ENCODE measurements around the gene BCL7C. TPM values are rescaled to one million over a fixed set of nuclear protein-coding genes. Genes with fewer than 3 reads are reported as not detected.

BCL7C gene
- total and polyA plus RNA-seq, 2 donors from 2014 or later, result 40.0 to 77.9 TPM

- H3K36me3 ChIP-seq (ENCODE audit: control insufficient read depth in 2 of 3, insufficient read depth in 3 of 3, low read length in 3 of 3), result no peaks in the 10 kb centered on the region
- H3K4me1 ChIP-seq (ENCODE audit: control insufficient read depth in 2 of 3, insufficient read depth in 2 of 3, low read depth in 1 of 3, low read length in 3 of 3), result peaks cover 0 to 11% (median 4%) of the 10 kb centered on the region in 3 donors
- no peak for TF ChIP-seq CTCF (IDR thresholded peaks at IDR 0.05; ENCODE audit: borderline replicate concordance, extremely low read depth, insufficient read depth)
- H3K9me3 ChIP-seq (ENCODE audit: control insufficient read depth in 2 of 3, insufficient read depth in 1 of 3, low read length in 3 of 3), result no peaks in the 10 kb centered on the region
- DNase-seq, result no peak
- no peak overlapping the region for H3K9ac ChIP-seq (ENCODE audit: low read length in 3 of 3)
- peak overlapping the region; percentile 43 to 76 for H3K27ac ChIP-seq (ENCODE audit: low read depth in 2 of 2, low read length in 2 of 2)
- intact Hi-C loops (cut with DNase I), result no loop called here
- no peak overlapping the region for H3K4me3 ChIP-seq (ENCODE audit: low read length in 3 of 3)
- H3K27me3 ChIP-seq (ENCODE audit: control insufficient read depth, insufficient read depth, low read length), result no peaks in the 10 kb centered on the region
- no peak for FAIRE-seq
Observed at GRCh38 chr16:30904114-30904780, 10.4 kb upstream of the BCL7C start.

DNA sequence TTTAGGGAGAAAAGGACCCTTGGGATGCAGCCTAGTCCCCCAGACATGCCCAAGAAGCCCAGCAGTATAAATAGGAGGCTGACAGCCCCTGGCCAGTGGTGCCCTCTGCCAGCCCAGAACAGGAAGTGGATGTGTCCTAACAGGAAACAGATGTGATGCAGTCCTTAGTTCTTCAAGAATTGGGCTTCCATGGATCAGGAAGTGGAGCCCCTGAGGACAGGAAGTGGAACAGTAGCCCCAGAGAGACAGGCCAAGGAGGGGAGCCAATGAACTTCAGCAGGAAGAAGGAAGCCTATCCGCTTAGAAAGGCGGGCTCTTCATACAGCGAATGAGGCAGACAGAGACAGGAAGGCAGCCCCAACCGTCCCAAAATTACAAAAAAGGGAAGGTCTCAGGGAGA lies 9.7 kb upstream of the BCL7C start:
- Histone ChIP-seq H3K4me1 (ENCODE audit: control insufficient read depth in 2 of 3, insufficient read depth in 2 of 3, low read depth in 1 of 3, low read length in 3 of 3) (peaks cover 0 to 11% (median 4%) of the 10 kb centered on the region in 3 donors), H3K9ac (ENCODE audit: low read length in 3 of 3) (no peak overlapping the region), H3K36me3 (ENCODE audit: control insufficient read depth in 2 of 3, insufficient read depth in 3 of 3, low read length in 3 of 3) (no peaks in the 10 kb centered on the region), H3K27me3 (ENCODE audit: control insufficient read depth, insufficient read depth, low read length) (no peaks in the 10 kb centered on the region), H3K27ac (ENCODE audit: low read depth in 2 of 2, low read length in 2 of 2) (peak overlapping the region; percentile 43 to 76), H3K9me3 (ENCODE audit: control insufficient read depth in 2 of 3, insufficient read depth in 1 of 3, low read length in 3 of 3) (no peaks in the 10 kb centered on the region), H3K4me3 (ENCODE audit: low read length in 3 of 3) (no peak overlapping the region)
- FAIRE-seq (no peak), DNase-seq (peak in 1 of 5 donors; percentile 60)
- no peak for TF ChIP-seq CTCF (IDR thresholded peaks at IDR 0.05; ENCODE audit: borderline replicate concordance, extremely low read depth, insufficient read depth)
- intact Hi-C loops (cut with DNase I), result no loop called here

DNA sequence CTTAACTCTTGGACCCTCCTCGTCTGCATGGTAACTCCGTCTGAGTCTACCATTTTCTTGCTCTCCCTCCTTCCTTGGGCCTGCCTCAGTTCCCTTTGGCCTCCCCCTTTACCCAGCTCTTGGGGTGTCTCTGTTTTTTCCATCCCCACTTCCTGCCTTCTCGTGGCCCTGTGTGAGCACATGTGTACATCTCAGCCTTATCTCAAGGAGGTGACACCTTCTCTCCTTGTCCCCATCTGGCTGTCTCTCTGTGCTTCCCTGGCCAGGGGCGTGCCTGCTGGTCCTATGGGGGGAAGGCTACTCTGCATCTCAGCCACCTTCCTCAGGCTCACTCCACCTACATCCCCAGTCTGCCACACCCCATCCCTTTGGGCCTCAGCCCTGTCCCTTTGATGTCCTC lies 9.1 kb upstream of the BCL7C start:
- intact Hi-C loops (cut with DNase I), result no loop called here
- FAIRE-seq, result no peak
- no peaks in the 10 kb centered on the region for H3K27me3 ChIP-seq (ENCODE audit: control insufficient read depth, insufficient read depth, low read length)

More for the DNA sequence above, 9.1 kb upstream of the BCL7C start:
- DNase-seq, result no peak
- TF ChIP-seq CTCF (IDR thresholded peaks at IDR 0.05; ENCODE audit: borderline replicate concordance, extremely low read depth, insufficient read depth), result no peak
- no peak overlapping the region for H3K4me3 ChIP-seq (ENCODE audit: low read length in 3 of 3)
- H3K9me3 ChIP-seq (ENCODE audit: control insufficient read depth in 2 of 3, insufficient read depth in 1 of 3, low read length in 3 of 3), result no peaks in the 10 kb centered on the region
- no peaks in the 10 kb centered on the region for H3K36me3 ChIP-seq (ENCODE audit: control insufficient read depth in 2 of 3, insufficient read depth in 3 of 3, low read length in 3 of 3)
- peaks cover 0 to 11% (median 4%) of the 10 kb centered on the region in 3 donors for H3K4me1 ChIP-seq (ENCODE audit: control insufficient read depth in 2 of 3, insufficient read depth in 2 of 3, low read depth in 1 of 3, low read length in 3 of 3)
- H3K9ac ChIP-seq (ENCODE audit: low read length in 3 of 3), result no peak overlapping the region
- peak overlapping the region in 1 of 2 donors; percentile 8 for H3K27ac ChIP-seq (ENCODE audit: low read depth in 2 of 2, low read length in 2 of 2)
